ENCODE results near the gene OAT. TPM values are rescaled to one million over a fixed set of nuclear protein-coding genes. Genes with fewer than 3 reads are reported as not detected.
"Not testable (repeated sequence)": the region's sequence is repeated elsewhere in the genome, so short reads cannot be mapped to it uniquely, and the experiment has no call there.

OAT gene
- total RNA-seq, 1 donor from 2014 or later, result 48.2 TPM

GRCh38 chr10:124446830-124447750 lies 28.4 kb upstream of the OAT start:
- H3K4me3 ChIP-seq, result peak overlapping the region; percentile 40 to 44

GRCh38 chr10:124441694-124442093 lies 23.0 kb upstream of the OAT start:
- H3K4me1 ChIP-seq; DNase-seq (ENCODE audit: low spot score in 2 of 2); H3K27ac ChIP-seq; H3K9me3 ChIP-seq; intact Hi-C loops (cut with DNase I); H3K27me3 ChIP-seq; H3K36me3 ChIP-seq; H3K4me3 ChIP-seq: not testable (repeated sequence)

More at GRCh38 chr10:124446830-124447750, 28.4 kb upstream of the OAT start:
- Histone ChIP-seq H3K36me3 (no peaks in the 10 kb centered on the region), H3K4me1 (peaks cover 4 to 17% of the 10 kb centered on the region in 2 donors), H3K27me3 (peaks cover 7% of the 10 kb centered on the region), H3K27ac (no peak overlapping the region), H3K9me3 (no peaks in the 10 kb centered on the region)
- TF ChIP-seq CTCF (IDR thresholded peaks at IDR 0.05), result no peak
- intact Hi-C loops (cut with DNase I), result no loop called here
- no peak for DNase-seq (ENCODE audit: low spot score in 2 of 2)

GRCh38 chr10:124436191-124436638 lies 17.5 kb upstream of the OAT start:
- no peak for TF ChIP-seq CTCF (IDR thresholded peaks at IDR 0.05)
- no peaks in the 10 kb centered on the region for H3K9me3 ChIP-seq
- H3K27me3 ChIP-seq, result no peaks in the 10 kb centered on the region
- no peaks in the 10 kb centered on the region for H3K4me1 ChIP-seq
- H3K36me3 ChIP-seq, result no peaks in the 10 kb centered on the region
- no peak overlapping the region for H3K27ac ChIP-seq
- no peak overlapping the region for H3K4me3 ChIP-seq
- intact Hi-C loops (cut with DNase I), result no loop called here
- DNase-seq (ENCODE audit: low spot score in 2 of 2), result no peak

GRCh38 chr10:124435683-124436082 lies 17.0 kb upstream of the OAT start:
- intact Hi-C loops (cut with DNase I); H3K4me1 ChIP-seq: not testable (repeated sequence)

GRCh38 chr10:124433461-124433860 lies 14.7 kb upstream of the OAT start:
- TF ChIP-seq CTCF (IDR thresholded peaks at IDR 0.05), result no peak
- Histone ChIP-seq H3K36me3 (no peaks in the 10 kb centered on the region), H3K27me3 (no peaks in the 10 kb centered on the region), H3K27ac (no peak overlapping the region), H3K4me1 (no peaks in the 10 kb centered on the region), H3K9me3 (no peaks in the 10 kb centered on the region), H3K4me3 (no peak overlapping the region)
- intact Hi-C loops (cut with DNase I), result no loop called here
- DNase-seq (ENCODE audit: low spot score in 2 of 2), result no peak

More at GRCh38 chr10:124435683-124436082, 17.0 kb upstream of the OAT start:
- not testable (repeated sequence) for H3K27me3 ChIP-seq; H3K27ac ChIP-seq; H3K9me3 ChIP-seq; DNase-seq (ENCODE audit: low spot score in 2 of 2); H3K36me3 ChIP-seq; H3K4me3 ChIP-seq

- H3K4me1 ChIP-seq, result no peaks in the 10 kb centered on the region
- H3K27ac ChIP-seq, result no peak overlapping the region
- no peaks in the 10 kb centered on the region for H3K9me3 ChIP-seq
- DNase-seq (ENCODE audit: low spot score in 2 of 2), result no peak
- TF ChIP-seq CTCF (IDR thresholded peaks at IDR 0.05), result no peak
- H3K27me3 ChIP-seq, result no peaks in the 10 kb centered on the region
- no peaks in the 10 kb centered on the region for H3K36me3 ChIP-seq
- intact Hi-C loops (cut with DNase I), result no loop called here
- H3K4me3 ChIP-seq, result no peak overlapping the region
Measured at GRCh38 chr10:124430077-124430476, 11.4 kb upstream of the OAT start.
